Gastrocnemius medialis (tissue), 4 donors: ENCODE results near the gene GAL3ST1. TPM values are rescaled to one million over a fixed set of nuclear protein-coding genes. Genes with fewer than 3 reads are reported as not detected.
"Not testable (repeated sequence)": the region's sequence is repeated elsewhere in the genome, so short reads cannot be mapped to it uniquely, and the experiment has no call there.

Experiments
- ATAC-seq, 2 donors: fragments of 150-250 bp; one replicate each; pipeline ENCODE4 v1.9.1; 2016
- DNase-seq, 2 donors: peaks; one replicate each; pipeline ENCODE4 v3.0.0-alpha.2; 2019
- H3K27ac ChIP-seq, 4 donors: fragments of 200-600 bp; sonication (generic); 1 replicate in 1 of 4; 2 replicates in 3 of 4; pipeline ENCODE4 v1.5.1; 2016 to 2018; ENCODE audit warnings: mild to moderate bottlenecking in 2 of 4, moderate library complexity in 1 of 4
- H3K27me3 ChIP-seq, 3 donors: fragments of 200-600 bp; sonication (generic) in 2 of 3; 1 replicate in 1 of 3; 2 replicates in 2 of 3; pipeline versions ENCODE4 v1.5.1 to v1.6.0; 2016 to 2019; ENCODE audit warnings: mild to moderate bottlenecking in 1 of 3, moderate library complexity in 1 of 3
- H3K36me3 ChIP-seq, 2 donors: fragments of 200-600 bp; sonication (generic) in 1 of 2; one replicate each; pipeline ENCODE4 v1.5.1; 2017 to 2018
- H3K4me1 ChIP-seq, 2 donors: fragments of 200-600 bp; sonication (generic) in 1 of 2; one replicate each; pipeline ENCODE4 v1.5.1; 2016 to 2017; ENCODE audit warnings: mild to moderate bottlenecking in 2 of 2
- H3K4me3 ChIP-seq, 4 donors: fragments of 200-600 bp; sonication (generic) in 3 of 4; 1 replicate in 1 of 4; 2 replicates in 3 of 4; pipeline ENCODE4 v1.5.1; 2016 to 2019; ENCODE audit warnings: mild to moderate bottlenecking in 2 of 4
- H3K9me3 ChIP-seq, 3 donors: fragments of 200-600 bp; sonication (generic) in 2 of 3; 1 replicate in 1 of 3; 2 replicates in 2 of 3; pipeline ENCODE4 v1.5.1; 2016 to 2019
- POLR2A ChIP-seq, 2 donors: fragments of 450-650 bp; IDR thresholded peaks; one replicate each; pipeline ENCODE4 v1.6.1; 2017; ENCODE audit warnings: antibody characterized with exemption in 2 of 2, mild to moderate bottlenecking in 2 of 2, moderate library complexity in 2 of 2
- in situ Hi-C, 4 donors: fragments of 200-750 bp; cut with MboI; loops; one replicate each; pipeline versions ENCODE4 v1.15.0 to v1.8.0; 2017; ENCODE audit warnings: low sequenced_read_pairs in 4 of 4
- intact Hi-C: fragments of 100-400 bp; cut with DNase I; formaldehyde crosslinking; loops from one replicate; pipeline ENCODE4 v1.15.1; 2023; ENCODE audit warnings: low total_unique reads
- total RNA-seq, 4 donors: library from RNA; depleted of rRNA; stranded (reverse); fragments of >200 nt; gene quantifications; one replicate each; pipeline versions ENCODE4 v1.1.0 to v1.2.3, GENCODE V29; 2016
- TF ChIP-seq, protein P1 (sequence below), 5 experiments: fragments of 450-650 bp in 3 of 5; fragments of 200-600 bp in 2 of 5; sonication (generic) in 2 of 5; IDR thresholded peaks in 4 of 5; conservative IDR thresholded peaks in 1 of 5; 1 replicate in 4 of 5; 2 replicates in 1 of 5; pipeline ENCODE4 v1.5.1; 2016 to 2019; ENCODE audit warnings: antibody characterized with exemption in 5 of 5, mild to moderate bottlenecking in 3 of 5, moderate library complexity in 3 of 5

GAL3ST1 gene, protein sequence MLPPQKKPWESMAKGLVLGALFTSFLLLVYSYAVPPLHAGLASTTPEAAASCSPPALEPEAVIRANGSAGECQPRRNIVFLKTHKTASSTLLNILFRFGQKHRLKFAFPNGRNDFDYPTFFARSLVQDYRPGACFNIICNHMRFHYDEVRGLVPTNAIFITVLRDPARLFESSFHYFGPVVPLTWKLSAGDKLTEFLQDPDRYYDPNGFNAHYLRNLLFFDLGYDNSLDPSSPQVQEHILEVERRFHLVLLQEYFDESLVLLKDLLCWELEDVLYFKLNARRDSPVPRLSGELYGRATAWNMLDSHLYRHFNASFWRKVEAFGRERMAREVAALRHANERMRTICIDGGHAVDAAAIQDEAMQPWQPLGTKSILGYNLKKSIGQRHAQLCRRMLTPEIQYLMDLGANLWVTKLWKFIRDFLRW
- 1 to 10 TPM in 2 of 4 donors, under 1 TPM in 2; 0.29 to 2.0 (median 1.2) TPM for total RNA-seq

DNA sequence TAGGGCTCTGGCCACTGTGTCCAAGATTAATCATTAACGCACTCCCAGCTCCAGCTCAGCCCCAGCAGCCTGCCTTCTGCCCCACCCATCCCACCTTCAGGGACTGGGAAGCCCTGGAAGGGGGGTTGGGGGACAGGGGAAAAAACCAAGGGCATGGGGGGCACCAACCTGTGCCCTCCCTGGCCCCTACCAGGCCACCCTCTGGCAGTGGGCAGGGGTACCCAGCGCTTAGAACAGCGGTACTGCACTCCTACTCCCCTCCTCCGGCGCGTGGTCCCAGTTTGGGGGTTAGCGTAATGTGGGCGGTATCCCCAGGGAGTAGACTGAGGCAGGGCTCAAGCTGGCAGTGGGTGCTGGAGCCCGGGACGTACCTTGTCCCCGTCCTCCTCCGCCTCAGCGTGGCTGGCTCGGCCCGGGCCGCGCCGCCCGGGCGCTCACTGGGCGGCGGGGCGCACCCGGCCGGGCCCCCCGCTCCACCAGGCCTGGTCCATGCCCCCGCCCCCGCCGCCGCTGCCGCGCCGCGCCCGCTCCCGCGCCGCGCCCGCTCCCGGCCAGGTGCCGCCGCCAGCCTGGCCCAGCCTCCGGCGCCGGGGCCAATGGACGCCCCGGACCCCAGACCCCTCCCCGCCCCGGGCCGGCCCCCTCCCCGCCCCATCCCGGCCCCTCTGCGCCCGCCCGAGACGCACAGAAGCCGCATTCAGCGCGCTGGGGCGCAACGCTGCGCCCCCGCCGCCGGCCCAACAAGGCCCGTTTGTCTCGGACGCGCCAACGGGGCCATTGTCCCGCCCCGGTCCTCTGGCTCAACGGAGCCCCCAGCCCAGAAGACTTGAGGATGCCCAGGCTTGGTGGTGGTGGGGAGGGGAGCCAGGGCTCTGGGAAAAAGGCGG is at the start of gene GAL3ST1:
Gene GAL3ST1 (minus strand): TSS at position 571 of the 887 bp plus-strand sequence. CDS start 17,273 bp downstream, outside the sequence.
- in situ Hi-C loops, result no loop called here
- no peak for ATAC-seq
- Histone ChIP-seq H3K4me1 (peaks cover 0 to 10% of the 10 kb centered on the region in 2 donors), H3K9me3 (no peaks in the 10 kb centered on the region), H3K27me3 (no peaks in the 10 kb centered on the region), H3K4me3 (no peak within 1 kb of the TSS), H3K27ac (no peak within 1 kb of the TSS), H3K36me3 (peaks cover 0 to 40% of the 10 kb centered on the region in 2 donors)
- intact Hi-C loops, result no loop called here
- TF ChIP-seq, protein P1, sequence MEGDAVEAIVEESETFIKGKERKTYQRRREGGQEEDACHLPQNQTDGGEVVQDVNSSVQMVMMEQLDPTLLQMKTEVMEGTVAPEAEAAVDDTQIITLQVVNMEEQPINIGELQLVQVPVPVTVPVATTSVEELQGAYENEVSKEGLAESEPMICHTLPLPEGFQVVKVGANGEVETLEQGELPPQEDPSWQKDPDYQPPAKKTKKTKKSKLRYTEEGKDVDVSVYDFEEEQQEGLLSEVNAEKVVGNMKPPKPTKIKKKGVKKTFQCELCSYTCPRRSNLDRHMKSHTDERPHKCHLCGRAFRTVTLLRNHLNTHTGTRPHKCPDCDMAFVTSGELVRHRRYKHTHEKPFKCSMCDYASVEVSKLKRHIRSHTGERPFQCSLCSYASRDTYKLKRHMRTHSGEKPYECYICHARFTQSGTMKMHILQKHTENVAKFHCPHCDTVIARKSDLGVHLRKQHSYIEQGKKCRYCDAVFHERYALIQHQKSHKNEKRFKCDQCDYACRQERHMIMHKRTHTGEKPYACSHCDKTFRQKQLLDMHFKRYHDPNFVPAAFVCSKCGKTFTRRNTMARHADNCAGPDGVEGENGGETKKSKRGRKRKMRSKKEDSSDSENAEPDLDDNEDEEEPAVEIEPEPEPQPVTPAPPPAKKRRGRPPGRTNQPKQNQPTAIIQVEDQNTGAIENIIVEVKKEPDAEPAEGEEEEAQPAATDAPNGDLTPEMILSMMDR (IDR thresholded peaks at IDR 0.05 in 4 of 5, conservative IDR thresholded peaks at IDR 0.05 in 1 of 5), result no peak
- TF ChIP-seq POLR2A (IDR thresholded peaks at IDR 0.05), result no peak
- DNase-seq, result no peak

DNA sequence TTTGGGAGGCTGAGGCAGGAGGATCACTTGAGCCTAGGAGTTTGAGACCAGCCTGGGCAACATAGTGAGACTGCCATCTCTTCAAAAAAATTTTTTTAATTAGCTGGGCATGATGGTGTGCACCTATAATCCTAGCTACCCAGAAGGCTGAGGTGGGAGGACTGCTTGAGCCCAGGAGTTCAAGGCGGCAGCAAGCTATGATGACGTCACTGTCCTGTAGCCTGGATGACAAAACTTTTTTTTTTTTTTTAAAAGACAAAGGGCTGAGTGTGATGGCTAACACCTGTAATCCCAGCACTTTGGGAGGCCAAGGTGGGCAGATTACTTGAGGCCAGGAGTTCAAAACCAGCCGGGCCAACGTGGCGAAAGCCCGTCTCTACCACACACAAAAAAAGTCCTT is 45.4 kb upstream of the GAL3ST1 start:
- H3K27me3 ChIP-seq, intact Hi-C loops, H3K4me1 ChIP-seq, H3K27ac ChIP-seq, in situ Hi-C loops, H3K4me3 ChIP-seq, DNase-seq, ATAC-seq, H3K9me3 ChIP-seq: not testable (repeated sequence)
- peaks cover 0 to 25% of the 10 kb centered on the region in 2 donors for H3K36me3 ChIP-seq

DNA sequence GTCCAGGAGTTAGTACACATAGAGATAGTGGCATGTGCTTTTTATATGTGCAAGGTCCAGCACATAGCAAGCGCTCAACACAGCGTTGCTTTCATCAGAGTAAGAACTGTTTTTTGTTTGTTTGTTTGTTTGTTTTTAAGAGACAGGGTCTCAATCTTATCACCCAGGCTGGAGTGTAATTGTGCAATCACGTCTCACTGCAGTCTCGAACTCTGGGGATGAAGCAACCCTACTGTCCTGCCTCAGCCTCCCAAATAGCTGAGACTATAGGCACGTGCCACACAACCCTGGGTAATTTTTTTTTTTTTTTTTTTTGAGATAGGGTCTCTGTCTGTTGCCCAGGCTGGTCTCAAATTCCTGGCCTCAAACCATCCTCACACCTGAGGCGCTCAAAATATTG is 43.4 kb upstream of the GAL3ST1 start:
- H3K4me3 ChIP-seq, result no peak overlapping the region

DNA sequence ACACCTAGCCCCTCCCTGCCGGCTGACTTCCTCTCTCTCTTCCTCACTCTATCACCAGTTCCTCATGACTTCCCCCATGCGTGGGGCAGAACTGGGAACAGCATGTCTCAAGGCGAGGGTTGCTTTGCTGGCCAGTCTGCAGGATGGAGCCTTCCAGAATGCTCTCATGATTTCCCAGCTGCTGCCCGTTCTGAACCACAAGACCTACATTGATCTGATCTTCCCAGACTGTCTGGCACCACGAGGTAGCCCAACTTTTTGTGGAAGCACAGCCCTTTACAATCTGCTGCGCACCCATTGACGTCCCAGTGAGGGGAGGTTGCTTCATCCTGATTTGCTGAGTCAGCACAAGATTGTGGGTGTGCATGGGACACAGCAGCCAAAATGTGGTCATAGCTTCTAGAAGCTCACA is 41.1 kb upstream of the GAL3ST1 start:
- intact Hi-C loops (no loop called here), in situ Hi-C loops (no loop called here)
- no peaks in the 10 kb centered on the region for H3K27me3 ChIP-seq
- H3K36me3 ChIP-seq, result peaks cover 0 to 19% of the 10 kb centered on the region in 2 donors
- no peaks in the 10 kb centered on the region for H3K9me3 ChIP-seq
- no peak for ATAC-seq
- H3K4me1 ChIP-seq, result no peaks in the 10 kb centered on the region
- TF ChIP-seq POLR2A (IDR thresholded peaks at IDR 0.05), result no peak
- TF ChIP-seq, protein P1 (IDR thresholded peaks at IDR 0.05 in 4 of 5, conservative IDR thresholded peaks at IDR 0.05 in 1 of 5), result no peak
- H3K27ac ChIP-seq, result no peak overlapping the region
- no peak for DNase-seq
- no peak overlapping the region for H3K4me3 ChIP-seq

More for the DNA sequence above, 43.4 kb upstream of the GAL3ST1 start:
- ATAC-seq, result no peak
- Histone ChIP-seq H3K36me3 (peaks cover 0 to 24% of the 10 kb centered on the region in 2 donors), H3K27me3 (no peaks in the 10 kb centered on the region), H3K27ac (no peak overlapping the region), H3K4me1 (no peaks in the 10 kb centered on the region), H3K9me3 (no peaks in the 10 kb centered on the region)
- intact Hi-C loops (no loop called here), in situ Hi-C loops (no loop called here)
- TF ChIP-seq POLR2A (IDR thresholded peaks at IDR 0.05), result no peak
- TF ChIP-seq, protein P1 (IDR thresholded peaks at IDR 0.05 in 4 of 5, conservative IDR thresholded peaks at IDR 0.05 in 1 of 5), result no peak
- DNase-seq, result no peak

DNA sequence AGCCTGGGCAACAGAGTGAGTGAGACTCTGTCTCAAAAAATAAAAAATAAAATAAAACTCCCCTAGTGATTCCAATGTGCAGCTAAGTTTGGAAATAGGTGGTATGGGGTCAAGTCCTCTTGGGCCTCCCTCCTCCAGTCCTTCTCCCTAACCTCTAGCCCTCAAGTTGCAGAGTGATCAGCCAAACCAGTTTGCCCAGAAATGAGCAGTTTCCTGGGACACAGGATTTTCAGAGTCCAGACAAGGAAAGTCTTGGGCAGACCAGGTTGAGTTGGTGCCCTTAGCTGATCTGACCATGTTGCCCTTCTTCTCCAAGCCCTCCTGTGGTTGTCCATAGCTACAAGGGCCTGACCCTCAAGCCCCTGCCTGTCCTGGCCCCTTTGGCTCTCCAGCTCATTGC is 40.4 kb upstream of the GAL3ST1 start:
- no peaks in the 10 kb centered on the region for H3K9me3 ChIP-seq
- ATAC-seq (no peak), DNase-seq (no peak)
- H3K27me3 ChIP-seq, result no peaks in the 10 kb centered on the region
- H3K4me3 ChIP-seq, result no peak overlapping the region
- in situ Hi-C loops (no loop called here), intact Hi-C loops (no loop called here)
- H3K27ac ChIP-seq, result no peak overlapping the region
- TF ChIP-seq, protein P1 (IDR thresholded peaks at IDR 0.05 in 4 of 5, conservative IDR thresholded peaks at IDR 0.05 in 1 of 5), result no peak
- no peak for TF ChIP-seq POLR2A (IDR thresholded peaks at IDR 0.05)
- H3K4me1 ChIP-seq, result peaks cover under 1 to 2% of the 10 kb centered on the region in 2 donors
- peaks cover 0 to 15% of the 10 kb centered on the region in 2 donors for H3K36me3 ChIP-seq
